ENCODE measurements around the gene ATG4A.

Gene ATG4A

DNA sequence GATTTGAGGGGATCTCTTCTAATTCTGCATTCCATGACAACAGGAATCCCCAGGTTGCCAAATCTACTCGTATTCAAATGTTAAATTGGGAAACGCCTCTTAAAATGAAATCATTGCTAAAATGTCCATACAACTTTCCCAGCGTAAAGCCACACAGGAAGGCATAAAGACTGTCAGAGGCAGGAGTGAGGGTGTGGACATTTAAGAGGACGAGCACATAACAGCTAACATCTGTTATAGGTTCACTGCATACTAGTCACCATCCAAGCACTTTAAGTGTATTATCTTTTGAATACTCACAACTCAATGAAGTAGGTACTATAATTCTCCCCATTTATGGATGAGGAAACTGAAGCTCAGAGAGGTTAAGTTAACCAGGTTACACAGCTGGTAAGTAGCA is 35.6 kb downstream of the ATG4A start:
- H3K9me3 ChIP-seq (ENCODE audit: low read length), result no peaks in the 10 kb centered on the region
- H4K20me1 ChIP-seq (ENCODE audit: insufficient read depth, low read length), result no peaks in the 10 kb centered on the region
- no peaks in the 10 kb centered on the region for H3K79me2 ChIP-seq (ENCODE audit: insufficient read depth, low read length)
- no peaks in the 10 kb centered on the region for H3K27me3 ChIP-seq (ENCODE audit: insufficient read depth, low read length)
- H3K9me2 ChIP-seq (ENCODE audit: low read depth, low read length), result no peaks in the 10 kb centered on the region
- no peak overlapping the region for H3K4me3 ChIP-seq (ENCODE audit: low read depth, low read length, poor library complexity, severe bottlenecking)
- no peak overlapping the region for H2AFZ ChIP-seq (ENCODE audit: low read length)
- 0 out of 2 replicates have a peak, but pooled peaks cover 4% of the 10 kb centered on the region for H3K36me3 ChIP-seq (ENCODE audit: insufficient read depth, low read length)
- no peaks in the 10 kb centered on the region for H3K4me1 ChIP-seq (ENCODE audit: insufficient read depth, low read length, severe bottlenecking)
- H3F3A ChIP-seq (ENCODE audit: insufficient read depth, low read length), result no peaks in the 10 kb centered on the region
- H3K4me2 ChIP-seq (ENCODE audit: low read length), result no peak overlapping the region
- no peak overlapping the region for H3K9ac ChIP-seq (ENCODE audit: low read length)
- no peak overlapping the region for H3K27ac ChIP-seq (ENCODE audit: low read depth, low read length, poor library complexity, severe bottlenecking)
- TF ChIP-seq EZH2 (IDR thresholded peaks at IDR 0.05; ENCODE audit: borderline replicate concordance, low read length), result no peak
- TF ChIP-seq, protein P1, sequence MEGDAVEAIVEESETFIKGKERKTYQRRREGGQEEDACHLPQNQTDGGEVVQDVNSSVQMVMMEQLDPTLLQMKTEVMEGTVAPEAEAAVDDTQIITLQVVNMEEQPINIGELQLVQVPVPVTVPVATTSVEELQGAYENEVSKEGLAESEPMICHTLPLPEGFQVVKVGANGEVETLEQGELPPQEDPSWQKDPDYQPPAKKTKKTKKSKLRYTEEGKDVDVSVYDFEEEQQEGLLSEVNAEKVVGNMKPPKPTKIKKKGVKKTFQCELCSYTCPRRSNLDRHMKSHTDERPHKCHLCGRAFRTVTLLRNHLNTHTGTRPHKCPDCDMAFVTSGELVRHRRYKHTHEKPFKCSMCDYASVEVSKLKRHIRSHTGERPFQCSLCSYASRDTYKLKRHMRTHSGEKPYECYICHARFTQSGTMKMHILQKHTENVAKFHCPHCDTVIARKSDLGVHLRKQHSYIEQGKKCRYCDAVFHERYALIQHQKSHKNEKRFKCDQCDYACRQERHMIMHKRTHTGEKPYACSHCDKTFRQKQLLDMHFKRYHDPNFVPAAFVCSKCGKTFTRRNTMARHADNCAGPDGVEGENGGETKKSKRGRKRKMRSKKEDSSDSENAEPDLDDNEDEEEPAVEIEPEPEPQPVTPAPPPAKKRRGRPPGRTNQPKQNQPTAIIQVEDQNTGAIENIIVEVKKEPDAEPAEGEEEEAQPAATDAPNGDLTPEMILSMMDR (IDR thresholded peaks at IDR 0.05; ENCODE audit: low read length), result no peak

DNA sequence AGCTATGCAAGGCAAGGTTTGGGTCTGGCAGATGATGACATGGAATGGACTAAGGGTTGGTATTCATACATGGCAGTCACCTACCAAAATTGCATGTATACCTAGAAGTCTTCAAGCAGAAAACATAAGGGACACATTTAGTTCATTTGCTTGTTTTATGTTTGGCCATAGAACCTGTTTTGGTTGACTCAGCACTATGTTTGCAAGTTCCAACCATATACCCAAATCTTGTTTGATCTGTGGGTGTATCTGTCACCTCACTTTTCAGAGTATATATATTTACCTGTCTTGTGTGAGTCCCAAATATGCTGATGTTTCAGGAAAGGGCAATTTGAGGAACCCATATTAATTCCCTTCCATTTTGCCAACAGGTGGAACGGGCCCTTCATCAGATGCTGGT is 39.3 kb downstream of the ATG4A start:
- Histone ChIP-seq H3K27ac (ENCODE audit: low read depth, low read length, poor library complexity, severe bottlenecking) (no peak overlapping the region), H3K9me3 (ENCODE audit: low read length) (no peaks in the 10 kb centered on the region), H3K4me1 (ENCODE audit: insufficient read depth, low read length, severe bottlenecking) (no peaks in the 10 kb centered on the region), H3K27me3 (ENCODE audit: insufficient read depth, low read length) (no peaks in the 10 kb centered on the region), H3F3A (ENCODE audit: insufficient read depth, low read length) (no peaks in the 10 kb centered on the region), H3K4me3 (ENCODE audit: low read depth, low read length, poor library complexity, severe bottlenecking) (no peak overlapping the region), H2AFZ (ENCODE audit: low read length) (no peak overlapping the region), H3K4me2 (ENCODE audit: low read length) (no peak overlapping the region), H3K79me2 (ENCODE audit: insufficient read depth, low read length) (no peaks in the 10 kb centered on the region), H3K9me2 (ENCODE audit: low read depth, low read length) (no peaks in the 10 kb centered on the region), H4K20me1 (ENCODE audit: insufficient read depth, low read length) (no peaks in the 10 kb centered on the region), H3K9ac (ENCODE audit: low read length) (no peak overlapping the region), H3K36me3 (ENCODE audit: insufficient read depth, low read length) (0 out of 2 replicates have a peak, but pooled peaks cover 4% of the 10 kb centered on the region)
- TF ChIP-seq EZH2 (IDR thresholded peaks at IDR 0.05; ENCODE audit: borderline replicate concordance, low read length), result no peak
- TF ChIP-seq, protein P1 (IDR thresholded peaks at IDR 0.05; ENCODE audit: low read length), result no peak

DNA sequence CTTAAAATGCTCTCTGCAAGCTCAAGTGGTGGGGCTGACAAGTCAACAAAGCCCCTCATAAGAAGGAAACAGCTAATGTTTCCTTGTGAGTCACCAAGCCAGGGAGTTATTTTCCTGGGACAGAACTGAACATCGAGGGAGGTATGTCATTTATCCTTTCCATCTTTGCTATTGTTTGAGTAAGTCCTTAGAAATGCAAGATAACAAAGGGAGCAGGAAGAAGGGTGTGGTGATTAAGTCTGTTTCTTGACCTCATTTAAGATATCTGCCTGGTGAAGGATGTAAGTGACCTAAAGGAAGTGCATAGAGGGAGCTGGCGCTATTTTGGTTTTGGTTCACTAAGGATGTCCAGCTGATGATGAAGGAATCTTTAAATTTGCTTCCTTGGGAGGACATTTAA is 39.9 kb downstream of the ATG4A start:
- no peak overlapping the region for H3K4me3 ChIP-seq (ENCODE audit: low read depth, low read length, poor library complexity, severe bottlenecking)
- no peaks in the 10 kb centered on the region for H3K27me3 ChIP-seq (ENCODE audit: insufficient read depth, low read length)
- no peaks in the 10 kb centered on the region for H3K9me2 ChIP-seq (ENCODE audit: low read depth, low read length)
- no peaks in the 10 kb centered on the region for H3K4me1 ChIP-seq (ENCODE audit: insufficient read depth, low read length, severe bottlenecking)
- H3K4me2 ChIP-seq (ENCODE audit: low read length), result no peak overlapping the region
- H4K20me1 ChIP-seq (ENCODE audit: insufficient read depth, low read length), result no peaks in the 10 kb centered on the region
- H3K27ac ChIP-seq (ENCODE audit: low read depth, low read length, poor library complexity, severe bottlenecking), result no peak overlapping the region
- H2AFZ ChIP-seq (ENCODE audit: low read length), result no peak overlapping the region
- 0 out of 2 replicates have a peak, but pooled peaks cover 4% of the 10 kb centered on the region for H3K36me3 ChIP-seq (ENCODE audit: insufficient read depth, low read length)
- TF ChIP-seq, protein P1 (IDR thresholded peaks at IDR 0.05; ENCODE audit: low read length), result no peak
- TF ChIP-seq EZH2 (IDR thresholded peaks at IDR 0.05; ENCODE audit: borderline replicate concordance, low read length), result no peak
- no peaks in the 10 kb centered on the region for H3F3A ChIP-seq (ENCODE audit: insufficient read depth, low read length)
- H3K9me3 ChIP-seq (ENCODE audit: low read length), result no peaks in the 10 kb centered on the region
- no peaks in the 10 kb centered on the region for H3K79me2 ChIP-seq (ENCODE audit: insufficient read depth, low read length)
- no peak overlapping the region for H3K9ac ChIP-seq (ENCODE audit: low read length)
